DMS79 treated with DMSO at 0.1 percent for 48 hours (cell line): ENCODE measurements around the gene SSTR5.

Source experiments
- DNase-seq: peaks from one replicate; lab custom pipeline; 2025; lab: John Stamatoyannopoulos, UW

The SSTR5 gene

GRCh38 chr16:1125471-1125870 lies 52.9 kb downstream of the SSTR5 start:
- peak; percentile 10 for DNase-seq

- DNase-seq, result no peak
Observed at GRCh38 chr16:1126044-1126443, 53.5 kb downstream of the SSTR5 start.

GRCh38 chr16:1126586-1126985 lies 54.0 kb downstream of the SSTR5 start:
- DNase-seq, result no peak

- DNase-seq, result no peak
Observed at GRCh38 chr16:1127101-1127500, 54.6 kb downstream of the SSTR5 start.

GRCh38 chr16:1127971-1128715 lies 55.6 kb downstream of the SSTR5 start:
- no peak for DNase-seq

- no peak for DNase-seq
Observed at GRCh38 chr16:1129106-1129960, 56.8 kb downstream of the SSTR5 start.

GRCh38 chr16:1130382-1130781 lies 57.8 kb downstream of the SSTR5 start:
- no peak for DNase-seq
